Thyroid gland (tissue), 4 donors: ENCODE data around the gene GPSM1.

ENCODE experiments used
- POLR2A ChIP-seq, 2 donors: fragments of 450-650 bp; IDR thresholded peaks; one replicate each; pipeline ENCODE4 v1.6.1; 2017; ENCODE audit warnings: antibody characterized with exemption in 2 of 2, mild to moderate bottlenecking in 2 of 2, moderate library complexity in 1 of 2
- TF ChIP-seq, protein P1 (sequence below), 6 experiments: fragments of 200-600 bp in 3 of 6; fragments of 450-650 bp in 3 of 6; sonication (generic) in 3 of 6; IDR thresholded peaks; one replicate each; pipeline ENCODE4 v1.5.1; 2016 to 2019; ENCODE audit warnings: antibody characterized with exemption in 6 of 6, mild to moderate bottlenecking in 2 of 6, inconsistent platforms in 1 of 6, moderate library complexity in 1 of 6

DNA sequence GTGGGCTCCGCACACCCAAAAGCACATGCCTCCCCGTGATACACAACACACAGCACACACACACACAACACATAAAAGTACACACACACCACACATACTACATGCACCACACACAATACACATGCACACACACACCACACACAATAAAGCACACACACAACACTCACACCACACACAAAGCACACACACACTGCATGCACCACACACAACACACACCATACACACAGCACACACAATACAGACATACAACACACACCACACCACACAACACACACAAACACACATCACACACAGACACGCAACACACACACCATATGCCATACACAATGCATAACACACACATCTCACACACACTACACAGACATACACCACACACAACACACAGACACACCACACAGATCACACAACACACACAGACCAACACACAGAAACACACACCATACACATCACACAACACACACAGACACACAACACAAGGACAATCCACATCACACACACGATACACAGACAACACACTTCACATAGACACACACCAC lies 20.1 kb upstream of the GPSM1 start:
- TF ChIP-seq, protein P1, sequence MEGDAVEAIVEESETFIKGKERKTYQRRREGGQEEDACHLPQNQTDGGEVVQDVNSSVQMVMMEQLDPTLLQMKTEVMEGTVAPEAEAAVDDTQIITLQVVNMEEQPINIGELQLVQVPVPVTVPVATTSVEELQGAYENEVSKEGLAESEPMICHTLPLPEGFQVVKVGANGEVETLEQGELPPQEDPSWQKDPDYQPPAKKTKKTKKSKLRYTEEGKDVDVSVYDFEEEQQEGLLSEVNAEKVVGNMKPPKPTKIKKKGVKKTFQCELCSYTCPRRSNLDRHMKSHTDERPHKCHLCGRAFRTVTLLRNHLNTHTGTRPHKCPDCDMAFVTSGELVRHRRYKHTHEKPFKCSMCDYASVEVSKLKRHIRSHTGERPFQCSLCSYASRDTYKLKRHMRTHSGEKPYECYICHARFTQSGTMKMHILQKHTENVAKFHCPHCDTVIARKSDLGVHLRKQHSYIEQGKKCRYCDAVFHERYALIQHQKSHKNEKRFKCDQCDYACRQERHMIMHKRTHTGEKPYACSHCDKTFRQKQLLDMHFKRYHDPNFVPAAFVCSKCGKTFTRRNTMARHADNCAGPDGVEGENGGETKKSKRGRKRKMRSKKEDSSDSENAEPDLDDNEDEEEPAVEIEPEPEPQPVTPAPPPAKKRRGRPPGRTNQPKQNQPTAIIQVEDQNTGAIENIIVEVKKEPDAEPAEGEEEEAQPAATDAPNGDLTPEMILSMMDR (IDR thresholded peaks at IDR 0.05) = no peak
- TF ChIP-seq POLR2A (IDR thresholded peaks at IDR 0.05) = no peak
